ENCODE measurements around the gene GRAMD1B.

Gene GRAMD1B

GRCh38 chr11:123516238-123516637 is 86.2 kb downstream of the GRAMD1B start:
- Histone ChIP-seq H3K27ac (no peak overlapping the region), H3K36me3 (ENCODE audit: insufficient read depth) (no peaks in the 10 kb centered on the region)

GRCh38 chr11:123517559-123518364 is 87.7 kb downstream of the GRAMD1B start:
- Histone ChIP-seq H3K4me1 (ENCODE audit: low read depth, poor library complexity, severe bottlenecking) (no peaks in the 10 kb centered on the region), H3K9ac (no peak overlapping the region), H3K27me3 (ENCODE audit: insufficient read depth, low read depth) (no peaks in the 10 kb centered on the region), H4K20me1 (ENCODE audit: insufficient read depth) (no peaks in the 10 kb centered on the region), H3K36me3 (ENCODE audit: insufficient read depth) (no peaks in the 10 kb centered on the region), H3K27ac (no peak overlapping the region), H3K4me2 (no peak overlapping the region), H2AFZ (ENCODE audit: low read depth) (no peak overlapping the region), H3K79me2 (ENCODE audit: insufficient read depth, low read depth) (no peaks in the 10 kb centered on the region), H3K4me3 (IDR thresholded peaks at IDR 0.05; ENCODE audit: insufficient read depth, low read depth, low read length) (no peak overlapping the region)
- no peak for TF ChIP-seq CTCF (conservative IDR thresholded peaks at IDR 0.05; ENCODE audit: low read depth, low read length)

More at GRCh38 chr11:123516238-123516637, 86.2 kb downstream of the GRAMD1B start:
- TF ChIP-seq CTCF (conservative IDR thresholded peaks at IDR 0.05; ENCODE audit: low read depth, low read length), result no peak
- Histone ChIP-seq H3K27me3 (ENCODE audit: insufficient read depth, low read depth) (no peaks in the 10 kb centered on the region), H3K4me3 (IDR thresholded peaks at IDR 0.05; ENCODE audit: insufficient read depth, low read depth, low read length) (no peak overlapping the region), H3K4me1 (ENCODE audit: low read depth, poor library complexity, severe bottlenecking) (no peaks in the 10 kb centered on the region), H3K4me2 (no peak overlapping the region), H4K20me1 (ENCODE audit: insufficient read depth) (no peaks in the 10 kb centered on the region), H3K9ac (no peak overlapping the region), H2AFZ (ENCODE audit: low read depth) (no peak overlapping the region), H3K79me2 (ENCODE audit: insufficient read depth, low read depth) (no peaks in the 10 kb centered on the region)

- Histone ChIP-seq H3K27me3 (ENCODE audit: insufficient read depth, low read depth) (no peaks in the 10 kb centered on the region), H3K4me2 (no peak overlapping the region), H4K20me1 (ENCODE audit: insufficient read depth) (no peaks in the 10 kb centered on the region), H3K4me1 (ENCODE audit: low read depth, poor library complexity, severe bottlenecking) (no peaks in the 10 kb centered on the region), H3K36me3 (ENCODE audit: insufficient read depth) (no peaks in the 10 kb centered on the region), H3K27ac (no peak overlapping the region), H3K4me3 (IDR thresholded peaks at IDR 0.05; ENCODE audit: insufficient read depth, low read depth, low read length) (no peak overlapping the region), H3K9ac (no peak overlapping the region), H2AFZ (ENCODE audit: low read depth) (no peak overlapping the region), H3K79me2 (ENCODE audit: insufficient read depth, low read depth) (no peaks in the 10 kb centered on the region)
- no peak for TF ChIP-seq CTCF (conservative IDR thresholded peaks at IDR 0.05; ENCODE audit: low read depth, low read length)
These were observed 88.5 kb downstream of the GRAMD1B start for GRCh38 chr11:123518496-123519054.

GRCh38 chr11:123519055-123519796 is 89.2 kb downstream of the GRAMD1B start:
- Histone ChIP-seq H2AFZ (ENCODE audit: low read depth) (no peak overlapping the region), H4K20me1 (ENCODE audit: insufficient read depth) (no peaks in the 10 kb centered on the region), H3K27ac (no peak overlapping the region), H3K27me3 (ENCODE audit: insufficient read depth, low read depth) (no peaks in the 10 kb centered on the region), H3K36me3 (ENCODE audit: insufficient read depth) (no peaks in the 10 kb centered on the region), H3K9ac (no peak overlapping the region), H3K4me2 (no peak overlapping the region), H3K79me2 (ENCODE audit: insufficient read depth, low read depth) (no peaks in the 10 kb centered on the region), H3K4me3 (IDR thresholded peaks at IDR 0.05; ENCODE audit: insufficient read depth, low read depth, low read length) (no peak overlapping the region), H3K4me1 (ENCODE audit: low read depth, poor library complexity, severe bottlenecking) (no peaks in the 10 kb centered on the region)
- TF ChIP-seq CTCF (conservative IDR thresholded peaks at IDR 0.05; ENCODE audit: low read depth, low read length), result no peak

Data from KMS-11 (cell line).